ENCODE measurements around the gene FBXW7. TPM values are rescaled to one million over a fixed set of nuclear protein-coding genes. Genes with fewer than 3 reads are reported as not detected.

FBXW7 gene
- total RNA-seq, 1 experiment from 2014 or later: 23.0 TPM

DNA sequence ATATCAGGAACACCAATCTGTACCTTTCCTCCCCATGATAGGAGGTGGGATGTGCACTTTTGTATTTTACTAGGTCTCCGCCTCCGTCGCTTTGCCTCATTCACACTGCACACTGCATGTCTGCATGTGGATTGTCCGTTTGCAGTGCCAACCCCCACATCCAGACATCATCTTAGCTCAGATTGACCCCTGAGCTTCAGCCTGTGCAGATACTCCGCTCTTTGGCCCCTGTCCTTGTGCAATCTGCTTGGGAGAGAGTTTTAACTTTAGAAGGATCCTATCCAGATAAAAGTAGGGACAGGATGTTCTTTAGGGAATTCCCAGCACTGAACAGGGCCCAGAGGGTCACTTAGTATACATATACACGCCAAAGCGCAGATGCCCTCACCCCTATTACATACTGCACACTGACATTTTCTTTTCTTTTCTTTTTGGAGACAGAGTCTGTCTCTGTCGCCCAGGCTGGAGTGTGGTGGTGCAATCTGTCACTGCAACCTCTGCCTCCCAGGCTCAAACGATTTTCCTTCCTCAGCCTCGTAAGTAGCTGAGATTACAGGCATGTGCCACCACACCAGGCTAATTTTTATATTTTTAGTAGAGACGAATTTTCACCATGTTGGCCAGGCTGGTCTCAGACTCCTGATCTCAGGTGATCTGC, 43.3 kb upstream of the FBXW7 start:
- DNase-seq (ENCODE audit: low spot score): no peak
- no peaks in the 10 kb centered on the region for H3K36me3 Mint-ChIP-seq
- no peak for TF ChIP-seq OVOL2 (CRISPR knock-in tag; IDR thresholded peaks at IDR 0.05; ENCODE audit: borderline replicate concordance)
- H3K9me3 Mint-ChIP-seq: 0 out of 2 replicates have a peak, but pooled peaks cover 4% of the 10 kb centered on the region
- POLR2A ChIA-PET: no interaction called here
- H3K27me3 Mint-ChIP-seq (ENCODE audit: low read depth): no peaks in the 10 kb centered on the region
- CTCF ChIA-PET: interaction anchor here (0.6 to 1.8 kb wide), 8 partner anchors 12 to 486 kb away, joined by 3 to 12 read pairs (median 3); no protein-coding TSS in a partner anchor
- H3K4me3 Mint-ChIP-seq: no peak overlapping the region
- peak overlapping the region; percentile 35; the same call in 1 of the 2 replicates for H3K27ac Mint-ChIP-seq
- no peak for ATAC-seq
- H3K4me1 Mint-ChIP-seq: peaks cover 9% of the 10 kb centered on the region

DNA sequence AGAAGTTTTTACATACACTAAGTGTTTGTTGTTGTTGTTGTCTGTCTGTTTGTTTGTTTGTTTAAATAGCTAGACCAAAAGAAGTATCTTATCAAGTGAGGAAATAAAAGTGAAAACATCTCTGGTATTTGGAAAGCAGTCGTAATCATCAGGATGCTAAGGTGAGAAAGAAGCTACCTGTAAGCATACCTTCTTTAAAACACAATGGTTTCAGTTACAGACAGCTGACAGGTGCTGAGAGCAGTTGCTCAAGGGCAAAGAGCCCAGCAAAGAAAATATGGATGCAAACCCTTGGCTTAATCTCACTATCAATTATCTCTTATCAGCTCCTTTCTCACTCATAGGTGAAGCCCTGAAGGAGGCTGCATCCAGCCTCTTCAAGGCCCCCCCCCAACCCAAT, 42.8 kb upstream of the FBXW7 start:
- H3K4me3 Mint-ChIP-seq: no peak overlapping the region
- H3K27me3 Mint-ChIP-seq (ENCODE audit: low read depth): no peaks in the 10 kb centered on the region
- ATAC-seq (no peak), DNase-seq (ENCODE audit: low spot score) (no peak)
- H3K27ac Mint-ChIP-seq: peak overlapping the region; percentile 8; the same call in 1 of the 2 replicates
- 0 out of 2 replicates have a peak, but pooled peaks cover 4% of the 10 kb centered on the region for H3K9me3 Mint-ChIP-seq
- no peaks in the 10 kb centered on the region for H3K36me3 Mint-ChIP-seq
- CTCF ChIA-PET: interaction anchor here (0.6 to 1.8 kb wide), 7 partner anchors 12 to 487 kb away, joined by 3 to 12 read pairs (median 3); no protein-coding TSS in a partner anchor
- peaks cover 9% of the 10 kb centered on the region for H3K4me1 Mint-ChIP-seq
- POLR2A ChIA-PET: no interaction called here
- TF ChIP-seq JUN (CRISPR knock-in tag; IDR thresholded peaks at IDR 0.05): no peak
- TF ChIP-seq GRHL2 (CRISPR knock-in tag; IDR thresholded peaks at IDR 0.05; ENCODE audit: insufficient replicate concordance, severe bottlenecking): no peak
- TF ChIP-seq ZNF138 (CRISPR knock-in tag; conservative IDR thresholded peaks at IDR 0.05): no peak
- TF ChIP-seq ZMAT4 (CRISPR knock-in tag; IDR thresholded peaks at IDR 0.05): no peak
- TF ChIP-seq IRF1 (CRISPR knock-in tag; IDR thresholded peaks at IDR 0.05): no peak
- TF ChIP-seq SMAD4 (CRISPR knock-in tag; IDR thresholded peaks at IDR 0.05): no peak
- TF ChIP-seq TEAD4 (CRISPR knock-in tag; IDR thresholded peaks at IDR 0.05): no peak
- no peak for TF ChIP-seq ELF4 (CRISPR knock-in tag; IDR thresholded peaks at IDR 0.05; ENCODE audit: low read depth)
- no peak for TF ChIP-seq ATF1 (CRISPR knock-in tag; IDR thresholded peaks at IDR 0.05)
- TF ChIP-seq ZNF281 (CRISPR knock-in tag; IDR thresholded peaks at IDR 0.05): no peak
- TF ChIP-seq, protein P1, sequence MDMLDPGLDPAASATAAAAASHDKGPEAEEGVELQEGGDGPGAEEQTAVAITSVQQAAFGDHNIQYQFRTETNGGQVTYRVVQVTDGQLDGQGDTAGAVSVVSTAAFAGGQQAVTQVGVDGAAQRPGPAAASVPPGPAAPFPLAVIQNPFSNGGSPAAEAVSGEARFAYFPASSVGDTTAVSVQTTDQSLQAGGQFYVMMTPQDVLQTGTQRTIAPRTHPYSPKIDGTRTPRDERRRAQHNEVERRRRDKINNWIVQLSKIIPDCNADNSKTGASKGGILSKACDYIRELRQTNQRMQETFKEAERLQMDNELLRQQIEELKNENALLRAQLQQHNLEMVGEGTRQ (CRISPR knock-in tag; IDR thresholded peaks at IDR 0.05): no peak
- no peak for TF ChIP-seq GABPB1 (CRISPR knock-in tag; IDR thresholded peaks at IDR 0.05)
- no peak for TF ChIP-seq AFF4 (CRISPR knock-in tag; IDR thresholded peaks at IDR 0.05; ENCODE audit: borderline replicate concordance)
- no peak for TF ChIP-seq CDX4 (CRISPR knock-in tag; IDR thresholded peaks at IDR 0.05; ENCODE audit: borderline replicate concordance)
- TF ChIP-seq E2F4 (CRISPR knock-in tag; IDR thresholded peaks at IDR 0.05; ENCODE audit: borderline replicate concordance, low read depth): no peak
- TF ChIP-seq ETV6 (CRISPR knock-in tag; IDR thresholded peaks at IDR 0.05): no peak
- TF ChIP-seq, protein P2, sequence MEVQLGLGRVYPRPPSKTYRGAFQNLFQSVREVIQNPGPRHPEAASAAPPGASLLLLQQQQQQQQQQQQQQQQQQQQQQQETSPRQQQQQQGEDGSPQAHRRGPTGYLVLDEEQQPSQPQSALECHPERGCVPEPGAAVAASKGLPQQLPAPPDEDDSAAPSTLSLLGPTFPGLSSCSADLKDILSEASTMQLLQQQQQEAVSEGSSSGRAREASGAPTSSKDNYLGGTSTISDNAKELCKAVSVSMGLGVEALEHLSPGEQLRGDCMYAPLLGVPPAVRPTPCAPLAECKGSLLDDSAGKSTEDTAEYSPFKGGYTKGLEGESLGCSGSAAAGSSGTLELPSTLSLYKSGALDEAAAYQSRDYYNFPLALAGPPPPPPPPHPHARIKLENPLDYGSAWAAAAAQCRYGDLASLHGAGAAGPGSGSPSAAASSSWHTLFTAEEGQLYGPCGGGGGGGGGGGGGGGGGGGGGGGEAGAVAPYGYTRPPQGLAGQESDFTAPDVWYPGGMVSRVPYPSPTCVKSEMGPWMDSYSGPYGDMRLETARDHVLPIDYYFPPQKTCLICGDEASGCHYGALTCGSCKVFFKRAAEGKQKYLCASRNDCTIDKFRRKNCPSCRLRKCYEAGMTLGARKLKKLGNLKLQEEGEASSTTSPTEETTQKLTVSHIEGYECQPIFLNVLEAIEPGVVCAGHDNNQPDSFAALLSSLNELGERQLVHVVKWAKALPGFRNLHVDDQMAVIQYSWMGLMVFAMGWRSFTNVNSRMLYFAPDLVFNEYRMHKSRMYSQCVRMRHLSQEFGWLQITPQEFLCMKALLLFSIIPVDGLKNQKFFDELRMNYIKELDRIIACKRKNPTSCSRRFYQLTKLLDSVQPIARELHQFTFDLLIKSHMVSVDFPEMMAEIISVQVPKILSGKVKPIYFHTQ (CRISPR knock-in tag; IDR thresholded peaks at IDR 0.05): no peak
- TF ChIP-seq FOXP1 (CRISPR knock-in tag; IDR thresholded peaks at IDR 0.05; ENCODE audit: borderline replicate concordance): no peak

Measured in WTC11 (cell line).